Osteoblast (primary cell): ENCODE results near the gene TBC1D9B. TPM values are rescaled to one million over a fixed set of nuclear protein-coding genes. Genes with fewer than 3 reads are reported as not detected.
A peak's percentile ranks its signal among the peaks of the same experiment; 100 is the strongest.

ENCODE experiments used
- DNase-seq: peaks from one replicate; pipeline ENCODE4 v3.0.0; 2011; ENCODE audit warnings: low spot score, mixed read lengths; ENCODE audit not compliant: insufficient read length; ENCODE audit errors: missing footprints
- H2AFZ ChIP-seq: 2 replicates; pipeline ENCODE4 v1.6.0; 2011; ENCODE audit warnings: mild to moderate bottlenecking, low read length
- H3K27ac ChIP-seq: 2 replicates; pipeline ENCODE4 v1.5.1; 2011; ENCODE audit warnings: mild to moderate bottlenecking, low read depth, low read length, moderate library complexity
- H3K27me3 ChIP-seq: 2 replicates; pipeline ENCODE4 v1.6.0; 2012; ENCODE audit warnings: mild to moderate bottlenecking, control low read depth, inconsistent platforms, low read length, moderate library complexity; ENCODE audit not compliant: insufficient read depth
- H3K36me3 ChIP-seq: 2 replicates; pipeline ENCODE4 v1.5.1; 2011; ENCODE audit warnings: mild to moderate bottlenecking, low read length, control low read depth, moderate library complexity; ENCODE audit not compliant: insufficient read depth
- H3K4me1 ChIP-seq: 2 replicates; pipeline ENCODE4 v1.5.1; 2011; ENCODE audit warnings: mild to moderate bottlenecking, low read length, control low read depth, moderate library complexity; ENCODE audit not compliant: insufficient read depth
- H3K4me2 ChIP-seq: 2 replicates; pipeline ENCODE4 v1.6.0; 2011; ENCODE audit warnings: mild to moderate bottlenecking, low read length; ENCODE audit not compliant: insufficient read depth
- H3K4me3 ChIP-seq: fragments of 200-600 bp; sonication (generic); 3 replicates; pipeline ENCODE4 v1.5.1; 2012; ENCODE audit warnings: mild to moderate bottlenecking, low read length, inconsistent platforms; ENCODE audit not compliant: insufficient read depth
- H3K79me2 ChIP-seq: 2 replicates; pipeline ENCODE4 v1.6.0; 2012; ENCODE audit warnings: mild to moderate bottlenecking, low read length, control low read depth, inconsistent platforms; ENCODE audit not compliant: insufficient read depth
- H3K9me3 ChIP-seq: 2 replicates; pipeline ENCODE4 v1.5.1; 2011; ENCODE audit warnings: low read depth, low read length, control low read depth
- H4K20me1 ChIP-seq: 2 replicates; pipeline ENCODE4 v1.6.0; 2012; ENCODE audit warnings: mild to moderate bottlenecking, low read length, control low read depth; ENCODE audit not compliant: insufficient read depth
- small RNA-seq: library from RNA; depleted of rRNA; stranded (forward); fragments of <200 nt; gene quantifications from one replicate; pipeline ENCODE3, GENCODE V24; 2012
- total RNA-seq: library from RNA; depleted of rRNA; stranded (reverse); fragments of >200 nt; gene quantifications from 2 replicates; pipeline ENCODE4 v1.2.3, GENCODE V29; 2012
- TF ChIP-seq, protein P1 (sequence below): IDR thresholded peaks from 2 replicates; pipeline ENCODE4 v1.5.1; 2011; ENCODE audit warnings: mild to moderate bottlenecking, low read depth, low read length, moderate library complexity; ENCODE audit errors: extremely low read depth

TBC1D9B gene
- total RNA-seq, 1 donor: 89.4 TPM

DNA sequence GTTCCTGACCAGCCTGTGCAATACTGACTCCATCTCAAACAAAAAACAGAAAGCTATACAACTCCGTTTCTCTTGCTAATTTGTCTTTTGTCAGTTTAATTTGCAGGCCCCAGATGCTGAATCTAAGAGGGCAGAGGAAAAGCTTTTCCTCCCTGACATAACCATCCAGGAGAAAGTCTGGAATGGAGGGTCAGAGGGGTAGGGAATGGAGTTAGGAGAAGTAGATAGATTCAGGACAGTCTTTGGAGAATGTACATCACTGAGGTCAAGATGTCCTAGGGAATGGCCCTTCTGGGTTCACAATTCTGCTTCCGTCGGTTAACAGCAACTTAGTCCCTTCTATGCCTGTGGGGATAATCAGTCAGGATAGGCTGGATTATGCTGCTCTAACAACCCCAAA, 93.6 kb downstream of the TBC1D9B start:
- no peak overlapping the region for H3K27ac ChIP-seq
- H3K4me1 ChIP-seq: peaks cover 15% of the 10 kb centered on the region
- no peaks in the 10 kb centered on the region for H3K9me3 ChIP-seq
- DNase-seq: peak; percentile 34
- no peak overlapping the region for H2AFZ ChIP-seq
- H3K27me3 ChIP-seq: no peaks in the 10 kb centered on the region
- peaks cover 3% of the 10 kb centered on the region for H3K79me2 ChIP-seq
- no peaks in the 10 kb centered on the region for H4K20me1 ChIP-seq
- no peak overlapping the region for H3K4me2 ChIP-seq
- TF ChIP-seq, protein P1, sequence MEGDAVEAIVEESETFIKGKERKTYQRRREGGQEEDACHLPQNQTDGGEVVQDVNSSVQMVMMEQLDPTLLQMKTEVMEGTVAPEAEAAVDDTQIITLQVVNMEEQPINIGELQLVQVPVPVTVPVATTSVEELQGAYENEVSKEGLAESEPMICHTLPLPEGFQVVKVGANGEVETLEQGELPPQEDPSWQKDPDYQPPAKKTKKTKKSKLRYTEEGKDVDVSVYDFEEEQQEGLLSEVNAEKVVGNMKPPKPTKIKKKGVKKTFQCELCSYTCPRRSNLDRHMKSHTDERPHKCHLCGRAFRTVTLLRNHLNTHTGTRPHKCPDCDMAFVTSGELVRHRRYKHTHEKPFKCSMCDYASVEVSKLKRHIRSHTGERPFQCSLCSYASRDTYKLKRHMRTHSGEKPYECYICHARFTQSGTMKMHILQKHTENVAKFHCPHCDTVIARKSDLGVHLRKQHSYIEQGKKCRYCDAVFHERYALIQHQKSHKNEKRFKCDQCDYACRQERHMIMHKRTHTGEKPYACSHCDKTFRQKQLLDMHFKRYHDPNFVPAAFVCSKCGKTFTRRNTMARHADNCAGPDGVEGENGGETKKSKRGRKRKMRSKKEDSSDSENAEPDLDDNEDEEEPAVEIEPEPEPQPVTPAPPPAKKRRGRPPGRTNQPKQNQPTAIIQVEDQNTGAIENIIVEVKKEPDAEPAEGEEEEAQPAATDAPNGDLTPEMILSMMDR: no peak
- no peaks in the 10 kb centered on the region for H3K36me3 ChIP-seq
- no peak overlapping the region for H3K4me3 ChIP-seq

DNA sequence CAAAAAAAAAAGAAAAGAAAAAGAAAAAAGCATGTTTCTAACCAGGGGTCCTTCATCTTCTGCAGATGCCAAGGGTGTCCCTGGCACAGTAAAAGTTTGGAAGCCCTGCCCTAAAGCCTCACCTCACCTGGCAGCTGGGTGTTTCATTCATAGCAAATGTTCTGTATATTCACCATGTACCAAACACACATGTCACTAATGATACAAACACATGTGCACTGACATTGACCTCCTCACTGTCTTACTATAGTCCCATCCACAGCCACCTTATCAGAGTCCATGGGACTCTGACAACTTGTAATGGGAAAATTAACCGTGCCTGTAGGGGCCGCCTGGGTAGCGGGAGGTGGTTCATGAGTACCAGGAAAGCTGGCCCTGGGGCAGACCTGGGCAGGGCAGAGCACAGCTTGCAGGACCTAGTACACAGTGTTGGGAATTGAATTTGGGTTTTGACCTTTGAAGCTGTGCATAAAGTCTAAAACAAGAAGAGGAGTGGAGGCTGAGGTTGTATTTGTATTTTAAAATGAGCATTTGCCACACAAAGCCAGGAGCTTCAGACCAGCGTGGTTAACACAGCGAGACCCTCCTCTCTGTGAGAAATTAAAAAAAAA, 94.6 kb downstream of the TBC1D9B start:
- H4K20me1 ChIP-seq: no peaks in the 10 kb centered on the region

GRCh38 chr5:179812135-179812825, 95.4 kb downstream of the TBC1D9B start:
- DNase-seq: peak; percentile 9
- Histone ChIP-seq H3K79me2 (no peaks in the 10 kb centered on the region), H3K36me3 (no peaks in the 10 kb centered on the region), H3K4me3 (no peak overlapping the region), H2AFZ (no peak overlapping the region), H3K27ac (no peak overlapping the region), H4K20me1 (no peaks in the 10 kb centered on the region), H3K27me3 (no peaks in the 10 kb centered on the region), H3K4me2 (no peak overlapping the region), H3K4me1 (peaks cover 3% of the 10 kb centered on the region), H3K9me3 (no peaks in the 10 kb centered on the region)
- TF ChIP-seq, protein P1: no peak

More for the DNA sequence above, 94.6 kb downstream of the TBC1D9B start:
- no peaks in the 10 kb centered on the region for H3K36me3 ChIP-seq
- H3K79me2 ChIP-seq: peaks cover 2% of the 10 kb centered on the region
- H2AFZ ChIP-seq: no peak overlapping the region
- H3K4me3 ChIP-seq: no peak overlapping the region
- H3K27me3 ChIP-seq: no peaks in the 10 kb centered on the region
- H3K27ac ChIP-seq: no peak overlapping the region
- peak; percentile 23 for DNase-seq
- H3K4me2 ChIP-seq: no peak overlapping the region
- TF ChIP-seq, protein P1: no peak
- peaks cover 6% of the 10 kb centered on the region for H3K4me1 ChIP-seq
- no peaks in the 10 kb centered on the region for H3K9me3 ChIP-seq

Small RNA genes within 50 kb of the gene (small RNA-seq; reads per million reads assigned to genes)
- not detected for gene RF00019

Other genes starting within 250 kb of the TBC1D9B start
- gene CBY3, start 226.9 kb downstream of the TBC1D9B start, total RNA-seq: not detected in 2 replicates
- gene CANX, start 208.9 kb downstream of the TBC1D9B start, total RNA-seq: 689 and 698 TPM in 2 replicates
- gene MAML1, start 175.1 kb downstream of the TBC1D9B start, total RNA-seq: 12.4 and 14.1 TPM in 2 replicates
- gene LTC4S, start 113.9 kb downstream of the TBC1D9B start, total RNA-seq: 1.4 and 1.5 TPM in 2 replicates
- 90.5 and 95.9 TPM in 2 replicates for gene MGAT4B, start 101.0 kb downstream of the TBC1D9B start, total RNA-seq
- gene SQSTM1, start 87.0 kb downstream of the TBC1D9B start, total RNA-seq: 826 and 992 TPM in 2 replicates
- 10.1 and 12.7 TPM in 2 replicates for gene MRNIP, start 49.1 kb downstream of the TBC1D9B start, total RNA-seq
- 25.0 and 28.6 TPM in 2 replicates for gene RNF130, start 163.9 kb upstream of the TBC1D9B start, total RNA-seq